Muscle of leg (tissue), 11 donors: ENCODE measurements around the gene ABCB1. TPM values are rescaled to one million over a fixed set of nuclear protein-coding genes. Genes with fewer than 3 reads are reported as not detected.

Source experiments
- DNase-seq: peaks from one replicate; pipeline ENCODE4 v3.0.0; 2013
- H3K27ac ChIP-seq: one replicate; pipeline ENCODE4 v1.5.1; 2013; ENCODE audit warnings: mild to moderate bottlenecking, low read length, control low read depth
- H3K27me3 ChIP-seq: one replicate; pipeline ENCODE4 v1.6.1; 2013; ENCODE audit warnings: low read length; ENCODE audit not compliant: control insufficient read depth, insufficient read depth
- H3K36me3 ChIP-seq: one replicate; pipeline ENCODE4 v1.6.1; 2013; ENCODE audit warnings: low read length; ENCODE audit not compliant: control insufficient read depth, insufficient read depth
- H3K4me1 ChIP-seq: one replicate; pipeline ENCODE4 v1.6.1; 2013; ENCODE audit warnings: low read length; ENCODE audit not compliant: control insufficient read depth, insufficient read depth
- H3K4me3 ChIP-seq: one replicate; pipeline ENCODE4 v1.5.1; 2013; ENCODE audit warnings: low read length, control low read depth
- H3K9me3 ChIP-seq: replicated peaks from 2 replicates; pipeline ENCODE4 v1.6.1; 2013; ENCODE audit warnings: low read depth, low read length; ENCODE audit not compliant: control insufficient read depth
- WGBS: methylation state at CpG from one replicate; pipeline ENCODE4 v1.1.5; 2013; ENCODE audit warnings: missing lambda C conversion rate; ENCODE audit not compliant: insufficient coverage; 5-methylcytosine and 5-hydroxymethylcytosine counted together
- polyA plus RNA-seq, 8 donors: library from polyadenylated mRNA; unstranded; fragments of 120-200 nt; gene quantifications; one replicate each; pipeline versions ENCODE4 v1.2.1 to v1.2.3, GENCODE V29; 2013; ENCODE audit warnings: inconsistent platforms in 1 of 8, low replicate concordance in 1 of 8; ENCODE audit not compliant: insufficient read length in 8 of 8, insufficient read depth in 1 of 8
- total RNA-seq: library from RNA; stranded (reverse); fragments of 120-200 nt; gene quantifications from one replicate; pipeline ENCODE4 v1.2.4, GENCODE V29; 2013

The ABCB1 gene
- total and polyA plus RNA-seq, 9 donors, result 0.16 to 0.60 (median 0.42) TPM

- H3K4me1 ChIP-seq, result no peaks in the 10 kb centered on the region
- H3K4me3 ChIP-seq, result no peak overlapping the region
- no peaks in the 10 kb centered on the region for H3K9me3 ChIP-seq
- 60% methylated on average over 1 of the region's 2 CpGs for WGBS
- no peaks in the 10 kb centered on the region for H3K27me3 ChIP-seq
- H3K36me3 ChIP-seq, result no peaks in the 10 kb centered on the region
- H3K27ac ChIP-seq, result no peak overlapping the region
- no peak for DNase-seq
Measured at GRCh38 chr7:87518735-87519134, 81.9 kb downstream of the ABCB1 start.

- Histone ChIP-seq H3K27me3 (no peaks in the 10 kb centered on the region), H3K9me3 (no peaks in the 10 kb centered on the region), H3K27ac (no peak overlapping the region), H3K4me1 (no peaks in the 10 kb centered on the region), H3K4me3 (no peak overlapping the region), H3K36me3 (no peaks in the 10 kb centered on the region)
- peak; percentile 61 for DNase-seq
- WGBS, result no CpG with 5 or more reads among the region's 3 CpGs
Measured at GRCh38 chr7:87517891-87518290, 82.8 kb downstream of the ABCB1 start.

- Histone ChIP-seq H3K27ac (no peak overlapping the region), H3K4me3 (no peak overlapping the region), H3K36me3 (no peaks in the 10 kb centered on the region), H3K9me3 (no peaks in the 10 kb centered on the region), H3K27me3 (no peaks in the 10 kb centered on the region), H3K4me1 (no peaks in the 10 kb centered on the region)
- no CpG with 5 or more reads among the region's 3 CpGs for WGBS
- no peak for DNase-seq
Measured at GRCh38 chr7:87517136-87517815, 83.4 kb downstream of the ABCB1 start.

- peaks cover 6% of the 10 kb centered on the region for H3K4me1 ChIP-seq
- H3K27ac ChIP-seq, result no peak overlapping the region
- no peak for DNase-seq
- no peak overlapping the region for H3K4me3 ChIP-seq
- no peaks in the 10 kb centered on the region for H3K9me3 ChIP-seq
- WGBS, result 83% methylated on average over 2 of the region's 5 CpGs
- no peaks in the 10 kb centered on the region for H3K36me3 ChIP-seq
- H3K27me3 ChIP-seq, result no peaks in the 10 kb centered on the region
Measured at GRCh38 chr7:87513735-87514335, 86.8 kb downstream of the ABCB1 start.

- H3K27me3 ChIP-seq, result no peaks in the 10 kb centered on the region
- no peaks in the 10 kb centered on the region for H3K9me3 ChIP-seq
- H3K4me1 ChIP-seq, result peaks cover 6% of the 10 kb centered on the region
- H3K27ac ChIP-seq, result no peak overlapping the region
- peak; percentile 95 for DNase-seq
- H3K4me3 ChIP-seq, result no peak overlapping the region
- 7% methylated on average over 3 of the region's 4 CpGs for WGBS
- no peaks in the 10 kb centered on the region for H3K36me3 ChIP-seq
Measured at GRCh38 chr7:87512906-87513305, 87.8 kb downstream of the ABCB1 start.

GRCh38 chr7:87511510-87511909 is 89.2 kb downstream of the ABCB1 start:
- WGBS, result no CpG with 5 or more reads among the region's 1 CpG
- H3K27ac ChIP-seq, result no peak overlapping the region
- no peaks in the 10 kb centered on the region for H3K9me3 ChIP-seq
- H3K4me1 ChIP-seq, result peaks cover 6% of the 10 kb centered on the region
- no peaks in the 10 kb centered on the region for H3K36me3 ChIP-seq
- H3K4me3 ChIP-seq, result no peak overlapping the region
- DNase-seq, result no peak
- no peaks in the 10 kb centered on the region for H3K27me3 ChIP-seq

GRCh38 chr7:87510411-87510875 is 90.2 kb downstream of the ABCB1 start:
- Histone ChIP-seq H3K27ac (no peak overlapping the region), H3K4me3 (no peak overlapping the region), H3K36me3 (no peaks in the 10 kb centered on the region), H3K9me3 (no peaks in the 10 kb centered on the region), H3K4me1 (peaks cover 6% of the 10 kb centered on the region), H3K27me3 (no peaks in the 10 kb centered on the region)
- 20% methylated on average over 1 of the region's 1 CpG for WGBS
- DNase-seq, result peak; percentile 86

- WGBS, result no CpG with 5 or more reads among the region's 3 CpGs
- Histone ChIP-seq H3K36me3 (no peaks in the 10 kb centered on the region), H3K27ac (no peak overlapping the region), H3K4me1 (peaks cover 6% of the 10 kb centered on the region), H3K4me3 (no peak overlapping the region), H3K9me3 (no peaks in the 10 kb centered on the region), H3K27me3 (no peaks in the 10 kb centered on the region)
- DNase-seq, result no peak
Measured at GRCh38 chr7:87507446-87507845, 93.2 kb downstream of the ABCB1 start.

- Histone ChIP-seq H3K4me1 (peaks cover 3% of the 10 kb centered on the region), H3K4me3 (no peak overlapping the region), H3K27me3 (no peaks in the 10 kb centered on the region), H3K27ac (no peak overlapping the region), H3K9me3 (no peaks in the 10 kb centered on the region), H3K36me3 (no peaks in the 10 kb centered on the region)
- DNase-seq, result peak; percentile 55
- WGBS, result 70% methylated on average over 2 of the region's 3 CpGs
Measured at GRCh38 chr7:87506246-87507180, 94.2 kb downstream of the ABCB1 start.
